Neutrophil (primary cell): Measurements from ENCODE around the gene HPCAL1.

ENCODE experiments used
- H3K27ac ChIP-seq: fragments of 200-600 bp; sonication (generic); 2 replicates; pipeline ENCODE4 v1.5.1; 2016; ENCODE audit warnings: mild to moderate bottlenecking, moderate library complexity
- H3K27me3 ChIP-seq: fragments of 200-600 bp; sonication (generic); 2 replicates; pipeline ENCODE4 v1.6.0; 2016; ENCODE audit warnings: mild to moderate bottlenecking
- H3K36me3 ChIP-seq: fragments of 200-600 bp; sonication (generic); 2 replicates; pipeline ENCODE4 v1.5.1; 2017
- H3K4me1 ChIP-seq, 2 experiments: fragments of 200-600 bp in 1 of 2; sonication (generic) in 1 of 2; 1 replicate in 1 of 2; 2 replicates in 1 of 2; pipeline versions ENCODE4 v1.5.1 to v1.6.1; 2013 to 2016; ENCODE audit warnings: low read depth in 1 of 2, low read length in 1 of 2, mild to moderate bottlenecking in 1 of 2, moderate library complexity in 1 of 2; ENCODE audit not compliant: control insufficient read depth in 1 of 2, insufficient read depth in 1 of 2
- H3K4me3 ChIP-seq, 2 experiments: fragments of 200-600 bp in 1 of 2; sonication (generic) in 1 of 2; 1 replicate in 1 of 2; 2 replicates in 1 of 2; pipeline ENCODE4 v1.5.1; 2013 to 2016; ENCODE audit warnings: low read depth in 1 of 2, low read length in 1 of 2, mild to moderate bottlenecking in 1 of 2, moderate library complexity in 1 of 2
- H3K9me3 ChIP-seq: fragments of 200-600 bp; sonication (generic); 2 replicates; pipeline ENCODE4 v1.5.1; 2016
- CTCF ChIP-seq: fragments of 200-600 bp; sonication (generic); IDR thresholded peaks from 2 replicates; pipeline ENCODE4 v1.5.1; 2016; ENCODE audit warnings: antibody characterized with exemption

Gene HPCAL1

GRCh38 chr2:10327896-10328669 is 25.4 kb downstream of the HPCAL1 start:
- TF ChIP-seq CTCF: no peak
- Histone ChIP-seq H3K27me3 (no peaks in the 10 kb centered on the region), H3K9me3 (no peaks in the 10 kb centered on the region), H3K36me3 (no peaks in the 10 kb centered on the region), H3K4me3 (no peak overlapping the region), H3K27ac (peak overlapping the region; percentile 27), H3K4me1 (peaks cover 50 to 51% of the 10 kb centered on the region in 2 experiments)

- peak overlapping the region; percentile 93 for H3K27ac ChIP-seq
- H3K4me3 ChIP-seq: no peak overlapping the region
- no peak for TF ChIP-seq CTCF
- H3K36me3 ChIP-seq: no peaks in the 10 kb centered on the region
- H3K4me1 ChIP-seq: peaks cover 58 to 60% of the 10 kb centered on the region in 2 experiments
- H3K27me3 ChIP-seq: no peaks in the 10 kb centered on the region
- H3K9me3 ChIP-seq: no peaks in the 10 kb centered on the region
Measured at GRCh38 chr2:10328670-10329579, 26.2 kb downstream of the HPCAL1 start.

- Histone ChIP-seq H3K9me3 (no peaks in the 10 kb centered on the region), H3K27ac (peak overlapping the region; percentile 93), H3K4me1 (peaks cover 59 to 64% of the 10 kb centered on the region in 2 experiments), H3K4me3 (no peak overlapping the region), H3K27me3 (no peaks in the 10 kb centered on the region), H3K36me3 (no peaks in the 10 kb centered on the region)
- TF ChIP-seq CTCF: no peak
Measured at GRCh38 chr2:10329580-10329879, 26.8 kb downstream of the HPCAL1 start.

- Histone ChIP-seq H3K27me3 (no peaks in the 10 kb centered on the region), H3K27ac (peak overlapping the region; percentile 93), H3K4me3 (peak overlapping the region; percentile 57 to 60), H3K36me3 (no peaks in the 10 kb centered on the region), H3K4me1 (peaks cover 59 to 64% of the 10 kb centered on the region in 2 experiments), H3K9me3 (no peaks in the 10 kb centered on the region)
- no peak for TF ChIP-seq CTCF
Measured at GRCh38 chr2:10329880-10330699, 27.4 kb downstream of the HPCAL1 start.

GRCh38 chr2:10330700-10331026 is 28.0 kb downstream of the HPCAL1 start:
- H3K27ac ChIP-seq: peak overlapping the region; percentile 93
- H3K27me3 ChIP-seq: no peaks in the 10 kb centered on the region
- peak overlapping the region; percentile 57 to 60 for H3K4me3 ChIP-seq
- H3K36me3 ChIP-seq: no peaks in the 10 kb centered on the region
- no peak for TF ChIP-seq CTCF
- peaks cover 55 to 59% of the 10 kb centered on the region in 2 experiments for H3K4me1 ChIP-seq
- H3K9me3 ChIP-seq: no peaks in the 10 kb centered on the region
